Glomerular visceral epithelial cell (primary cell): Measurements from ENCODE around the gene RNF180.
"Not testable (repeated sequence)": the region's sequence is repeated elsewhere in the genome, so short reads cannot be mapped to it uniquely, and the experiment has no call there.

ENCODE experiments used
- DNase-seq: peaks from one replicate; pipeline ENCODE4 v3.0.0-alpha.2; 2016; ENCODE audit errors: extremely low spot score

Gene RNF180

DNA sequence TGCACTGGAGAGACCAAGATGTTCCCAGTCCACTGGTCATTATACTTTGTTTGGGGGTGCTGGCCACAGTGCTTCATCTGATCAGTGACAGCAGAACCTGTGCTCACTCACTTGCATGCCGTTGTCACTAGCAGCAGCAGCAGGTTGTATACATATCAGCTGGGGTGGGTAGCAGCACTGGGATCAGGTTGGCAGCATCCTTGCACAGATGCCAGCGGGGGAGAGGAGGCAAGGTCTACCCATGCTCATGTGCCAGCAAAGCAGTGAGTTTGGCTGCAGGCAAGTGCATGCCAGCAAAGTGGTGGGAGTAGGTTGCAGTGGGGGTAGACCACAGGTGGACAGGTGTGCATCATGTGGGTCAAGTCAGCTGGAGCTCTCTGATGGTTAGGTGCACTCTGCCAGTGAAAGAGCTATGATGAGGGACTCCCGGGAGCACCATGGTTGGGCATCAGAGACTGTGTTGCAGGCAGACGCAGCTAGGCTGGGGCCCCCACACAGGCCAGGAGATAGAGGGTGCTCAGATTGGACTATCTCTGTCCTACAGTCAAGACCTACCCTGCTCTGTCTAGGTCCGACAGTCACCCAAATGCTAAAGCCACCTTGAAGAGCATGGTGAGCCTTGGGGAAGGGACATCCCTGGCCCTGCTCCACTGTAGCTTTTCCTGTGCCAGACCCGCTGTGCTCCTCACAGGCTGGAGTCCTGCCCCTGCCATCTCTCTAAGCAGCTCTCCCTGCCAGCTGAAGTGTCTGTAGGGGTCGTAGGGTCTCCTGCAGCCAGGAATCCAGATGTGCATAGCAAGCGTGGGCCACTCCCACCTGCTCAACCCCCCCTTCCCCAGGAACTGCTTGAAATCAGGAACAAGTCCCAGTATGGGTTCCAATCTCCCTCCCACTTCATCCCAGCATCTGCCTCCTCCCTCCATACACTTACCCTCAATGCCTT is 119.8 kb downstream of the RNF180 start:
- DNase-seq, result no peak

DNA sequence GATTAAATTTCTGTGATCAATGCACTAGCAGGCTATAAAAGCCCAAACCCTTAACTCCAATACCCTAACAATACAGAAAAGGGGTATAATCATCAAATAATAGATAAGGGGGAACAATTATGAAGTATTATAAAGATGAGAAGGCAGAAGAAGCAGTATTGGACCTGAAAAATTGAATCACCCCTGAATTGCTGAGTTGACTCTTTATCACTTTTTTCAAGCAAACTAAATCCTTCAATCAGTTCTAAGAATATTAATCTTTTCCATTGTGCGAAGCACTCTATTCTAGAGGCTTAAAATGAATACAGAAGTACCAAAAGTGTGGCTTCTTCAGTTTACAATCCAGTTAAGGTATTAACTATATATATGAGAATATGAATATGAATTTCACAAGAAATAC is 120.7 kb downstream of the RNF180 start:
- DNase-seq, result no peak

DNA sequence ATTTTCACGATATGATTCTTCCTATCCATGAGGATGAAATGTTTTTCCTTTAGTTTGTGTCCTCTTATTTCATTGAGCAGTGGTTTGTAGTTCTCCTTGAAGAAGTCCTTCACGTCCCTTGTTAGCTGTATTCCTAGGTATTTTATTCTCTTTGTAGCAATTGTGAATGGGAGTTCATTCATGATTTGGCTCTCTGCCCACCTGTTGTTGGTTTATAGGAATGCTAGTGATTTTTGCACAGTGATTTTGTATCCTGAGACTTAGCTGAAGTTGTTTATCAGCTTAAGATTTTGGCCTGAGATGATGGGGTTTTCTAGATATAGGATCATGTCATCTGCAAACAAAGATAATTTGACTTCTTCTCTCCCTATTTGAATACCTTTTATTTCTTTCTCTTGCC is 122.9 kb downstream of the RNF180 start:
- DNase-seq, result not testable (repeated sequence)

DNA sequence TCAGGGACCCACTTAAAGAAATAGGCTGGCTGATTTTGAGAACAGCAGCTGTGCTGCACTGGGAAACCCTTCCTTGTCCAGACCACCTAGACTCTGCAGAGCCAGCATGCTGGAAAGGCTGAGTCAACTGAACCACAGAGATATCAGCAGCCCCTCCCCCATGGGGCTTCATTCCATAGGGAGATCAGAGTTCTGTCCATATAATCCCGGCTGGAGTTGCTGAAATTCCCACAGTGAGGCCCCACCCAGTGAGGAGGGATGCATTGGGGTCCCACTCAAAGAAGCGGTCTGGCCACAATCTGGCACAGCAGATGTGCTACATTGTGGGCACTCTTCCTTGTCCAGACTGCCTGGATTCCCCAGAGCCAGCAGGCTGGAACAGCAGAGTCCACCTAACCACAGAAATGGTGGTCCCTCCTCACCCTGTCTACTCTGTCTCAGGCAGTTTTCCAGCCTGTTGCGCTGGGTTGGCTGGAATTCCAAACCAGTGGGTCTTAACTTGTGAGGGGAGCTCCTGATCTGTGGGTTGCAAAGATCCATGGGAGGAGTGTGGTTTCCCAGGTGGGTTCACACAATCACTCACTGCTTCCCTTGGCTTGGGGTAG is 127.1 kb downstream of the RNF180 start:
- DNase-seq, result peak; percentile 96

DNA sequence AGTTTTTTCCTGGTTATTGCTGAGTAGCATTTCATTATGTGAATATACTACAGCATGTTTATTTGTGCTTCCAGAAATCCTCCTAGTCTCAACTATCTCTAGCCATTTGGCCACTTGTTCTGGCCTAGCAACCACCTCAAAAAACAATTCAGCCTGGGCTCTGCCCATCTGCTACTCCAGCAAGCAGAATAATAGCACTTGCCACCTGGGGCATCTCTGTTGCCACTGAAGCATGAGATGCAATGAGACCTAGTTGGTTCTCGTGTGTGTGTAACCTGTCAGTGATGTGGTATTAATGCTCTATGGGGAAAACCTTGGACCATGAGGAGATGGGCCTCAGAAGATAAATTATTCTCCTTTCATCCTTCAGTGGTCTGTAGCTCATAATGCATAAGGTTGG is 129.5 kb downstream of the RNF180 start:
- DNase-seq, result no peak

DNA sequence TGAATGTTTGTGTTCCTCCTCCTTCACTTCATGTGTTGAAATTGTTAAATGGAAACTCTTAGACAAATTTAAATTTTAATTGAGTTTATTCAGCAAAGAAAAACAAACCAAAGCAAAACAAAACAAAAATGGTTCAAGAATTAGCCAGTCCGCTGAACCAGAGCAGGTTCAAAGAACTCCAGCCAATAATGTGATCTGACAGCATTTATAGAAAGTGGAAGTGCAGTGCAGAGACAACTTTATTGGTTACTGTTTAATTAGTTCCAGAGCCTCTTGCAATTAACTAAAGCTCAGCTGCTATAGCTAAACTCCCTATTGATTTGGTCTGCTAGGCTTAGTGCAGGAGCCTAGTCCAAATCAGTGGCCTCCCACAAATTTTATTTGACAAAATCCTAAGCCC is 132.9 kb downstream of the RNF180 start:
- DNase-seq, result no peak

DNA sequence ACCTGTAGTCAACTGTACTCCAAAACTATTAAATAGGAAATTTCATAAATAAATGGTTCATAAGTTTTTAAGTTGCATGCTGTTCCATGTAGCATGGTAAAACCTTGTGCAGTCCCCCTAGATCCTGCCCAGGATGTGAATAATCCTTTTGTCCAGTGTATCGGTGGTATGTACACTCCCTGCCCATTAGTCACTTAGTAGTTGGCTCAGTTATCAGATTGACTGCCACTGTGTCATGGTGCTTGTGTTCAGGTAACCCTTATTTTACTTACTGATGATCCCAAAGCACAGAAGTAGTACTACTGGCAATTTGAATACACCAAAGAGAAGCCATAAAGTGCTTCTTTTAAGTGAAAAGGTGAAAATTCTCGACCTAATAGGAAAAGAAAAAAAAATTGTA is 134.2 kb downstream of the RNF180 start:
- DNase-seq, result peak; percentile 11

DNA sequence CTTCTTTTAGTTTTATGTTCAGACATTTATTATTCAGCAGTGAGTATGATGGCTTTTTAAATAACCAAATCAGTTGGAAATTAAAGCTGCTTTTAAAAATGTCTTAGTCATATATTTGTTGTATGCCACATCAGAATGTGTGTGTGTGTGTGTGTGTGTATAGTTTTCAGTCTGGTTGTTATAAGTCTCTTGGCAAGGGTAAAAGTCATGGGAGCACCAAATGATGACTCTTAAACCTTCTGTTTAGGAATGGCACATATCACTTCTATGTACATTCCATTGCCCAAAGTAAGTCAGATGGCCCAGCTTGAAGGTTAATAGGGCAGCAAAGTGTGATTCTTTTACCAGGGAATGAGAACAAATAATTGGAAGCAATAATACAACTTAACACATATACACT is 135.9 kb downstream of the RNF180 start:
- DNase-seq, result no peak

DNA sequence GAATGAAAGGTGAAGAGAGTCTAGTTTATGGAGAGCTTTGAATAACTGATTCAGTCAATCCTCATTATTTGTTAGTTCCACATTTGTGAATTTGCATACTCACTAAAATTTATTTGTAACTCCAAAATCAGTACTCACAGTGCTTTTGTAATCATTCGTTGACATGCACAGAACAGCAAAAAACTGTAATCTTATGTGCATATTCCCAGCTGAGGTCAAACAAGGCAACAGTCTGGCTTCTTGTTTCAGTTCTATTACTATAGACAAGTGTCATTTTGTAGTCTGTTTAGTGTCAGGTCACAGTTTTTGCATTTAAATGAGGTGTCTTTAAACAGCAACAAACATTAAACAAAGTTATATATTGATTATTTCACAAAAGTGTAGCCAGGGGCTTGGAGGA is 142.5 kb downstream of the RNF180 start:
- no peak for DNase-seq

DNA sequence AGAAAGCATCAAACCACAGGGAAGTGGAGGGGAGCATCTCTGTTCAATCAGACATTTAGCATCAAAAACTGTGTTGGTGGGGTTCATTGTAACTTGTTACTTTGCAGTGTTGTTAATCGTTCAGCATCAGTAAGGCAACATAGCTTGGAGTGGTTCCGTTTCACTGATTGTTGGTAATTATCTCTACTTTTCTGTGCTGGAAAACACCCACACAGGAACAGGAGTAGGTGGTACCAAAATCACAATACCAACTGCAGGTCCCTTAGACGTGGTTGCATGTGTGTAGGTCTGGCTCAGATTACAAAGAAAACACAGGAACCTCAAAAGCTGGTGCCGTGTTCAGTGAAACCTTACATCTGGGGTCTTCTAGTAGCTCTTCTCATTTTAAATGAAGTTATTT is 146.8 kb downstream of the RNF180 start:
- DNase-seq, result no peak

DNA sequence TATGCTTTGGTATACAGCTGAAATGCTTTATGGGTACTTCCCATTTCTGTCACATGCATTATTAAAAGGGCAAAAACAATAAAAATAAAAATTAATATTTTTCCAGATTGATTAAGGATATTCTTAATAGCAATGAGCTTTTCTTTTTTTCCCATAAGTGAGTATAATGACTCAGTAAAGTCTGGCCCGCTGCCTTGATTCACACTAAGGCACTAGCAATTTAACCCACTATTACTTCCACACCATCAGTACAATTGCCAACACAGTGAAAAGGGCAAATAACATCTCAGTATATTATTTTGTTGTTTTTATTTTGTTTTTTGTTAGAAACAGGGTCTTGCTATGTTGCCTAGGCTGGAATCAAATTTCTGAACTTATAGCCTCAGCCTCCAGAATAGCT is 150.1 kb downstream of the RNF180 start:
- no peak for DNase-seq

DNA sequence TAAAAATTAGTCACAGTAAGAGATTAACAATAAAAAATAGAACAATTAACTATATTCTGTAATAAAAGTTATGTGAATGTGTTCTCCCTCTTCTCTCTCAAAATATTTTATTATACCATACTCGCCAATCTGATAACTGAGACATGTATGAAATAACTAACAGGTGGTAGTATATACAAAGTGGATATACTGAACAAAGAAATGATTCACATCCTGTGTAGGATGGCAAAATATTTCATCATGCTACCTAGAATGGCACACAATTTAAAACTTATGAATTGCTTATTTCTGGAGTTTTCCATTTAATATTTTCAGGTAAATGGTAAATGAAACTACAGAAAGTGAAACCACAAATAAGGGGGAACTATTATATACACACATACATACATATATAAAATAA is 152.5 kb downstream of the RNF180 start:
- no peak for DNase-seq

DNA sequence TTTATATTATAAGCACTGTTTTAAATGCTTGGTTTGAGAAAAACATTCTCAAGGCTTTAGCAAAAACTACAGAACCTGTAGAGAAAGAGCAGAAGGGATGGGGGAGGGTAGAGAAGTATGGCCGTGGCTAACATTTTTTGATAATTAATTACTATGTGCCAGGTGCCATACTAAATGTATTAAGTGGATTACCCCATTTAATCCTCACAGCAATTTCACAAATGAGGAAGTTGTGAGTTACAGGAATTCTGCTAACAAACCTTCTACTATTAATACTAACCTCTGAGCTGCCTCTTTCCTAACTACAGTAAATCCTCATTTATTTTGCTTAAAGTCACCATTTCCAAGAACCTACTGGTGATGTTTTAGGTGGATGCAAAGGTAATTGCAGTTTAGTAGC is 157.9 kb downstream of the RNF180 start:
- DNase-seq, result no peak

DNA sequence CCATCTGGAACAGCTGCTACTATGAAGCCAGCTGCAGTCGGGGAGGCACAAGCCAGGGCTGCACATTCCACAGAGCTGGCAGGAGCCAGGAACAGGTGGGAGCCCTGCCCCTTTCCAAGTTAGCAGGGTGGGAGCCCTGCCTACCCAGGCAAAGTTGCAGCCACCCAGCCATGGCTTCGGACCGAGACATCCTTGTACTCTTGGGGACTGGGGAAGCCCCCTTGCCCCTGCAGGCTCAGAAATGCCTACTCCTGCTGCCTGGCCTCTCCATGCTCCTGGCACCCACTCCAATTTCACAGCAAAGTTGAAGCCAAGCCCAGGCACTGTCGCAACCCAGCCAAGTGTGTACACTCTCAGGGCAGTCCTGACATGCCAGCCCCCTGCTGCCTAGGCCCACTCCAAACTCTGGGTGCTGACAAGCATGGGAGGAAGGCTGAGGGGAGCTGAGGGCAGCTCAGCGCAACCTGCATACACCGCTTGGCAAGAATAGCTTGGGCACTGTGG is 165.1 kb downstream of the RNF180 start:
- DNase-seq, result no peak

DNA sequence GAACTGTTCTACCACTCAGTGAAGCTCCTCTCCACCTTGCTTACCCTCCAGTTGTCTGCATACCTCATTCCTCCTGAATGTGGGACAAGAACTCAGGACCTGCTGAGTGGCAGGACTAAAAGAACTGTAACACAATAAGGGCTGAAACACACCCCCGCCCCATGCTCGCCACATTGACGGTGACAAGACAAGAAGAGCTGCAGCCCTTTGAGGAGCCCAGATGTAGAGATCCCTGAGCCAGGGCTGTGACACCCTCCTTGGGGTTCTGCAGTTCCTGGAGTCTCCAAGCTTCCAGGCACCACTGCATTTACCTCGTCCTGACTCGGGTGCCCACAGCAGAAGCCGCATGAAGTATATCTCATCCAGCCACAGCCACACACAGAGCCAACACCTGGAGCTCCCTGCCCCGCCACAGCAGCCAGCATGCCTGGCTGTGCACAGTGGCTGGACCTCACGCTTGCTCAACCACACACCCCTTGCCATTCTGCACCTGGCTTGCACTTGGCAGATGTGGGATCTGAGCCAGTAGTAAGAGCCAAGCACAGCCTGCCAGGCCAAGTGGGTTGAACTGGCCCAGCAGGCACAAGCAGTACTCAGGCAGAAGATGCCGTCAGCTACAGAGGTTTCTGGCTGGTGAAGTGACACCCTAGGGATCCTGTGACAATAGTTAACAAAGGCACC is 166.1 kb downstream of the RNF180 start:
- DNase-seq, result no peak

DNA sequence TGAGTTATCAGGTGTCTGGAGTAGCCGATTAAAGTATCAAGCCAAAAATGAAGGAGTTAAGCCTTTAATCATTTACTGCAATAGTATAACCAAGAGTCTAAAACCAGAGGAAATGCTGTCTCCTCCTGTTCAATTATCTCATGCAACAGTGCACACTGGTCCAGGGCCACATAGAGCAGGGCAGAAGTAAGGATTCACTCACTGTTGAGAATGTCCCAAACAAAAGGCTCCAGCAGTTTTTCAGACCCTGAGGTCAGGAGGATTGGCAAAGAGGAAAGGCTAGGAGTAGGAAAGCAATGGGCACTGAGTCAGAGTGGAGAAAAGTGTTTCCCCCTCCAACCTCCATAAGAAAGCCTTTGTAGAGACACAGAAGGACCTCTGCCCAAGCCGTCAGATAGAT is 168.2 kb downstream of the RNF180 start:
- DNase-seq, result peak; percentile 2

DNA sequence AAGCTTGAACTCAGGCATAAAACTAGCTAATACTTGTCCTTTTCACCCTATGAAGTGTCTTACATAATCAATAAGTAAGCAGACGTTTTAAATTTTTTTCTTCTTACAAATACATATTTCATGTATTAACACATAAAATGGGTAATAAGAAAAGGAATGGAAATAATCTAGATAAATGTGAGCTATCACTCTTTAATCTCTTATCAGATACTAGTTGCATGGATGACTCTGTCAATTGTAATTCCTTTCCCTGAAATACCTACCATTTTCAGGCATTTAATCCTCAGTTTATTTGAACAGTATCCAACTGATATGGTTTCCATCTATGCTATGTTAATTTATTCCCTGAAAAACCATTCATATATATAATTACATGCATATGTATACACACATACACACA is 174.1 kb downstream of the RNF180 start:
- DNase-seq, result no peak

DNA sequence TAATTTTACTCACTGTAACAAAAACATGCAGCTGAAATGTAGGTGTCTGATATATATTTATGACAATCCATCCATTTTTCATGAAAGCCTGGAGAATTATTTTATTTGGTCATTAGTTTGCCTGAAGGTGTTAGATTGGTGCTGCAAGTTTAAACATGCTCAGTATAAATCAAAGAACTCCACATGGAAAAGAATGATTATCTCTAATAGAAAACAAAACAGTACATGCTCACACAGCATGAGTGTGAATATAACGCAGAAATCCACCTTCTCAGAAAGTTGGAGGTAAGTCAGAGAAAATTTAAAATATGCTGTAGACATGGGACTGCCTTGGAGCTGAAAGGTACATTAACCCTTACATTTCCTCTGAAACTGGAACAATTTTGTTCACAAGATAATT is 174.7 kb downstream of the RNF180 start:
- DNase-seq, result no peak

DNA sequence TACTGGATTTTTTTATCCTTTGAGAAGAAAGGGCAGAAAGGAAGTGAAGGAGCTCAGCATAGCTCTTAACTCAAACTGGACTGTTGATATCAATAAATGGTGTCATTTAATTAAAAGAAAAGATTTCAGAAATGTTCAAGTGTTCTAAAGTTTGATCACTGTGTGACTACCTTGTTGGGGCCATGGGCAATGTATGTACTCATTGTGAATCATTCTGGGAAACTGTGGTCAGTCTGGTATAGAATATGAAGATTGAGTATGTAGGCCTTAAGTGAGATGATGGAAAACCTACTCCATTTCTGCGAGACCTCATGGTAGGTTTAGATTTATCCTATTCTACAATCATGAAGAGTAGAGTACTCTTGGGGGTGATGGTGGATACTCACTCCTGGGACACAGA is 175.7 kb downstream of the RNF180 start:
- no peak for DNase-seq

DNA sequence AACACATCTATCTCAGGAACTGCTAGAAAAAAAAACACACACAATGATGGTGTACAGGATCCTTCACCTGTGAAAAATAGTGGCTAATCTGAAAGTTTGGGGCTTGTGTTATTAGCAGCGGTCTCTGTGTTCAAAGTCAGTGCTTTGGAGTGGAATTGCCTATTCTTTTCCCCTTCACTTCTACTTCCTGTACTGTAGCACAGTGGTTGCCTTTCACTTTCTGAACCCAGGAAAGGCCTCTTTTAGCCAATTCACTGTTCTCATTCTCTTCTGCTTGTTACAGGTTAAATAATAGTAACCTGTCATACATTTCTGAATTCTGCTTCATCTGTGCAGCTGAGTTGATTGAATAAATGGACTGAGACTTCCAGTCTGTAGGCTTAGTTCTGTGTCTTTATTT is 178.9 kb downstream of the RNF180 start:
- no peak for DNase-seq

DNA sequence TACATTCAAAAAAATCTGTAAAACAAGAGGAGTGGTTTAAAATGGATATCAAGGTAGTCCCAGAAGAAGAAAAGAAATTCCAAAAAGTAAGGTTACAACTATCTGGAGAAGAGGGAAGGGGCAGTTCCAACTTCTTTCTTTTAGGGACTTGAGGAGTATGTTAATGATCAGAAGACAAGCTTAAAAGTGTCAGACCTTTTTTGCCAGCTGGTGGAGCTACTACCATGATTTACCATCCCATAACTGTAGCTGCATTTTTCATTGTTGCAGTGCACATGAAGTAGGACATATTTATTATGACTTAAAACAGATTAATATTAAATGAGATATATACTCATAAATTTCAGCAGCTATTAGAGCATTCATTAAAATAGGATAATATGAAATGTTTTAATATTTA is 181.7 kb downstream of the RNF180 start:
- no peak for DNase-seq

DNA sequence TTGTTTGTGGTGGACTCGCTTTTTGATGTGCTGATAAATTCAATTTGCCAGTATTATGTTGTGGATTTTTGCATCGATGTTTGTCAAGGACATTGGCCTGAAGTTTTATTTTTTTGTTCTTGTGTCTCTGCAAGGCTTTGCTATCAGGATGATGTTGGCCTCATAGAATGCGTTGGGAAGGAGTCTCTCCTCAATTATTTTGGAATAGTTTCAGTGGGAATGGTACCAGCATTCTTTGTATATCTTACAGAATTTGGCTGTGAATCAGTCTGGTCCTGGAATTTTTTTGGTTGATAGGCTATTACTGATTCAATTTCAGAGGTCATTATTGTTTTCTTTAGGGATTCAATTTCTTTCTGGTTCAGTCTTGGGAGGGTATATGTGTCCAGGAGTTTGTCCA is 198.8 kb downstream of the RNF180 start:
- no peak for DNase-seq

DNA sequence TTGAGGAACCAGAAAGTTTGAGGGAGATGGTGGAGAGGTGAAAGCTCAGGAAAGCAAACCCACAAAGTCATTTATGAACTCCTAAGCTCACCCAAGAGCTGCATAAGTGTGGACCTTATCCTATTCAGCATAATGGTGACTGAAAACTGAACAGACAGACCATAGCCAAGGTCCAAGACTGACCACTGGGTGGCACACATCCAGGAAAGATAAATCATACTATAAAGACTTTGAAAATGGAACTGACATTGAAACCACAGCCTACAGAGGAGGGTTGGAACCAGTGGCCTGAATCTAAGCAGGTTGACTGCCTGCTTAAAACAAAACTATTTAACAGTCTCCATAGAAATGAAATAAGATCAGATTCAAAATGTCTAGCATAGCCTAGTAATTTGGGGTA is 219.1 kb downstream of the RNF180 start:
- DNase-seq, result peak; percentile 63
